Inflammatory macrophage (primary cell): ENCODE results near the gene CSNK1G3.
A peak's percentile ranks its signal among the peaks of the same experiment; 100 is the strongest.
"Not testable (repeated sequence)": the region's sequence is repeated elsewhere in the genome, so short reads cannot be mapped to it uniquely, and the experiment has no call there.

Experiments
- DNase-seq, 2 donors: peaks; one replicate each; pipeline ENCODE4 v3.0.0-alpha.2; 2020 to 2022
- total RNA-seq, 18 experiments: gene quantifications; one replicate each; lab custom pipeline; 2026; ENCODE audit warnings: mixed read lengths in 6 of 18, inconsistent platforms in 2 of 18; lab: John Stamatoyannopoulos, UW

Gene CSNK1G3
- 23.0 to 54.8 (median 38.5) reads per million in 18 experiments for total RNA-seq

GRCh38 chr5:123511648-123512605 lies at the start of gene CSNK1G3:
CSNK1G3 (plus strand) TSS chr5:123512177; CDS start chr5:123545664, 33,487 bp downstream.
- DNase-seq: peak; percentile 97

GRCh38 chr5:123466839-123467238 lies 45.1 kb upstream of the CSNK1G3 start:
- DNase-seq: not testable (repeated sequence)

- no peak for DNase-seq
Observed at GRCh38 chr5:123471385-123471784, 40.6 kb upstream of the CSNK1G3 start.

- no peak for DNase-seq
Observed at GRCh38 chr5:123472150-123472924, 39.6 kb upstream of the CSNK1G3 start.

- no peak for DNase-seq
Observed at GRCh38 chr5:123474228-123474627, 37.7 kb upstream of the CSNK1G3 start.

- peak; percentile 0 to 22 for DNase-seq
Observed at GRCh38 chr5:123476731-123477130, 35.2 kb upstream of the CSNK1G3 start.

- no peak for DNase-seq
Observed at GRCh38 chr5:123478546-123478945, 33.4 kb upstream of the CSNK1G3 start.

- DNase-seq: no peak
Observed at GRCh38 chr5:123482258-123482657, 29.7 kb upstream of the CSNK1G3 start.

- no peak for DNase-seq
Observed at GRCh38 chr5:123483446-123484077, 28.4 kb upstream of the CSNK1G3 start.

GRCh38 chr5:123485275-123485674 lies 26.7 kb upstream of the CSNK1G3 start:
- no peak for DNase-seq

- DNase-seq: peak; percentile 85 to 89
Observed at GRCh38 chr5:123486951-123487655, 24.9 kb upstream of the CSNK1G3 start.

- no peak for DNase-seq
Observed at GRCh38 chr5:123490974-123491373, 21.0 kb upstream of the CSNK1G3 start.

- DNase-seq: not testable (repeated sequence)
Observed at GRCh38 chr5:123495211-123495610, 16.8 kb upstream of the CSNK1G3 start.

GRCh38 chr5:123496892-123497291 lies 15.1 kb upstream of the CSNK1G3 start:
- DNase-seq: no peak

- DNase-seq: no peak
Observed at GRCh38 chr5:123500471-123500870, 11.5 kb upstream of the CSNK1G3 start.

- no peak for DNase-seq
Observed at GRCh38 chr5:123502120-123502519, 9.9 kb upstream of the CSNK1G3 start.

GRCh38 chr5:123503299-123503698 lies 8.7 kb upstream of the CSNK1G3 start:
- no peak for DNase-seq

- DNase-seq: no peak
Observed at GRCh38 chr5:123505633-123506032, 6.3 kb upstream of the CSNK1G3 start.

- DNase-seq: no peak
Observed at GRCh38 chr5:123508441-123508840, 3.5 kb upstream of the CSNK1G3 start.

GRCh38 chr5:123511290-123511647 lies 708 bp upstream of the CSNK1G3 start:
- DNase-seq: no peak

GRCh38 chr5:123512611-123513461 lies 859 bp downstream of the CSNK1G3 start:
- peak; percentile 33 to 52 for DNase-seq
